NCI-H526 (cell line): ENCODE results near the gene ERC1.
"Not testable (repeated sequence)": the region's sequence is repeated elsewhere in the genome, so short reads cannot be mapped to it uniquely, and the experiment has no call there.

Experiments
- DNase-seq, 2 experiments: peaks; one replicate each; lab custom pipeline; 2025; lab: John Stamatoyannopoulos, UW

The ERC1 gene

GRCh38 chr12:988646-989045, 2.4 kb upstream of the ERC1 start:
- DNase-seq, result no peak

GRCh38 chr12:989051-989450, 2.0 kb upstream of the ERC1 start:
- DNase-seq, result no peak

GRCh38 chr12:989751-990660, 1.0 kb upstream of the ERC1 start:
- DNase-seq, result peak; percentile 56 to 83

- DNase-seq, result peak; percentile 47 to 52
Observed at GRCh38 chr12:991350-992333, 619 bp downstream of the ERC1 start.

- no peak for DNase-seq
Observed at GRCh38 chr12:992647-993046, 1.6 kb downstream of the ERC1 start.

- DNase-seq, result no peak
Observed at GRCh38 chr12:996881-997280, 5.9 kb downstream of the ERC1 start.

GRCh38 chr12:997505-997904, 6.5 kb downstream of the ERC1 start:
- no peak for DNase-seq

- DNase-seq, result no peak
Observed at GRCh38 chr12:998020-998874, 7.2 kb downstream of the ERC1 start.

GRCh38 chr12:999736-1000135, 8.7 kb downstream of the ERC1 start:
- not testable (repeated sequence) for DNase-seq

- no peak for DNase-seq
Observed at GRCh38 chr12:1001507-1001906, 10.5 kb downstream of the ERC1 start.

- no peak for DNase-seq
Observed at GRCh38 chr12:1003600-1004271, 12.7 kb downstream of the ERC1 start.

GRCh38 chr12:1006255-1006654, 15.2 kb downstream of the ERC1 start:
- DNase-seq, result no peak

- no peak for DNase-seq
Observed at GRCh38 chr12:1007276-1007675, 16.3 kb downstream of the ERC1 start.

- no peak for DNase-seq
Observed at GRCh38 chr12:1007994-1008393, 17.0 kb downstream of the ERC1 start.

GRCh38 chr12:1011091-1011490, 20.1 kb downstream of the ERC1 start:
- DNase-seq, result no peak

GRCh38 chr12:1013618-1014489, 22.8 kb downstream of the ERC1 start:
- DNase-seq, result no peak

GRCh38 chr12:1019283-1019682, 28.3 kb downstream of the ERC1 start:
- no peak for DNase-seq

- DNase-seq, result no peak
Observed at GRCh38 chr12:1020389-1020788, 29.4 kb downstream of the ERC1 start.

GRCh38 chr12:1022032-1022970, 31.3 kb downstream of the ERC1 start:
- no peak for DNase-seq
